Medulla oblongata (tissue), 1 donor: ENCODE measurements around the gene GATA2.

ENCODE experiments used
- DNase-seq: peaks from one replicate; pipeline ENCODE4 v3.0.0-alpha.2; 2015; ENCODE audit errors: extremely low spot score

The GATA2 gene

DNA sequence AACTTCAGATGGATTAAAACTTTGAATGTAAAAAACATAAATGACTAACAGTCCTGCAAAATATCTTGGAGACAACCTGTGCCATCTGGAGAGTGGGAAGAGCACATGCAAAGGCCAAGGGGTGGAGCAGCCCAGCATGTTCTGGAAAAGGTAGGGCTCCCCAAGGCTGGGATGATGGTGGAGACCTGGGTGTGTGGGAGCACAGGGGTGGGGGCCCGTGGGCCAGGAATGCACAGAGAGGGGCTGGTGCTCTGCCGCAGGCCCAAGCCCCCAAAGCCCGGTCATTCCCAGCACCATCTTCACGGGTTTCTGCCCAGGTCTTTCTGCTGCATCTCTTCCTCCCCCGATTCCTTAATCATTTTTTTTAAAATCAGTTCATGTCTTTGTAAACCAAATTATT lies 9.7 kb upstream of the GATA2 start:
- no peak for DNase-seq

DNA sequence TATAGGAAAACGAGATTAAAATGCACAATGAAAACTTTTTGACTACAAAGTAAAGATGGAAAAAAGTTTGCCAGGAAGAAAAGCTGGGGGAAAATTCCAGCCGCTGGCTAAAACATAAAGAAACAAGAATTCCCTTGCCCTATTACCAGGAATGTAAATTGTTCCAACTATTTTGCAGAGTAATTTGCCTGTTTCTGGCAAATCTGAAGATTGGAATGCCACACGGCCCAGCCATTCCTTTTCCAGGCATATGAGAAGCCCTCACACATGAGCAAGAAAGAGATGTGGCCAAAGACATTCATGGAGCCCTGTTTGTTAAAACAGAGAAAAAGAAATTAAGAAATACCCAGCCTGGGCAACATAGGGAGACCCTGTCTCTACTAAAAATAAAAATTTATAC lies 8.4 kb upstream of the GATA2 start:
- no peak for DNase-seq

DNA sequence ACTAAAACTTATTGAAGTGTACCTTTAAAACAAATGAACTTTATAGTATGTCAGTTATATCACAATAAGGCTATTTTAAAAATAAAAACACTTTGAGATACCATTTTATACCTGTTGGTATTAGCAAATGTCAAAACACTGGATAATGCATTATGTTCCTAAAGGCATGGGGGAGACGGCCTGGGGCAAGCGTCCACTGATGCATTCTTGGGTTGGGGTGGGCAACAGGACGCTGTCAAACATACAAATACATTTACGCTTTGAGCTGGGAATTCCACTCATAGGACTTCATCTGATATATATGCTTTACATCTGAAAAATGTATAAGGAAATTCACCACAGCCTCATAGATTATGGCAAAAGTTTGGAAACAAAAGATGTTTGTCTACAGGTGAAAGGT lies 7.6 kb upstream of the GATA2 start:
- no peak for DNase-seq

DNA sequence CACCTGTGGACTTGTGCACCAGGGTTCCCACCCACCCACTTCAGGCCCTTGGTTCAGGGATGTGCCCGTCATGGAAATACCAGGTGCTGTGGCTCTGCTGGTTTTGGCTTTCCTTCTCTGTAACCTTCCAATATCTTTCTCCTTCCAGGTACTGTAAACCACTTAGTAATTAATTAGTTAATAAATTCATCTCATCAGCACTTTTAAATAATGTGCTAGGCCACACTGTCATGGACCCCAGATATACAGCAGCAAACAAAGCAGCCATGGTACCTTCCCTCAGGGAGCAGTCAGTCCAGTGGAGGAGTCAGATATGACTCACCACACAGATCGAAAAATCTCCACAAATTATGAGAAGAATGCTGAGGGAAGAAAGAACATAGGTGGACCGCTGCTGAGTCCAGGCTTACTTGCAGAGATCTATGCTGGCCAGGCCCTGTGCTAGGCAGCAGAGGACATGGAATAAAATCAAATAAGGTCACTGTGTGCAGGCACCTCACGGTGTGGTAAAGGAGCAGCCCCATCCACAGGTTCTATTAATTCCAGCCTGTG lies 6.8 kb upstream of the GATA2 start:
- no peak for DNase-seq

DNA sequence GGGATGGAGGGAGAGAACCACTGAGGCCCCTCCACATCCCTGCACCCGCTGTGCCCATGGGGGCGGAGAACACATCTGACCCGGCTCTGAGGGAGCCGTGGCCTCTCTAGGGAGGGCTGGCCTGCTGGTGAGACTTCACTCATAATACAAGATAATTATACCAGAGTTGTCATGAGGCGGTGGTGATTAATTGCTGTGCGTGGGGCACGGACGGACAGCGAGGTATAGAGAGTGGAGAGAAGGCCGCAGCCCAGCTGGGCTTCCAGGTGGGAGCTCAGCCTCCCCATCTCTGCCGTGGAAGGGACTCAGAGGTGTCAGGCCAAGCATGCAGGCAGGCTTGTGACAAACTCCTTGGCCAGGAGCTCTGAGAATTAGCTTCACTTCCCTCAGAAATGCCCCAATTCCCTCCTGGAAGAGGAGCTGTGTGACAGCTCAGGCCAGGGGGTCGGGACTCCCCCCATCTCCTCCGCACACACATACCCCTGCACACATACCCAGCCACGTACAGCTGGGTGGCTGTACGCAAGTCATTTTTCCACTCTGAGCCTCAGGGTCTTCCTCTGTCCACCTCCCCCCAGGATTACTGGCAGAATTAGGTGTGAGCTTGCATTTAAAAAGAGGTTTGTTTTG lies 6.0 kb upstream of the GATA2 start:
- DNase-seq, result no peak

DNA sequence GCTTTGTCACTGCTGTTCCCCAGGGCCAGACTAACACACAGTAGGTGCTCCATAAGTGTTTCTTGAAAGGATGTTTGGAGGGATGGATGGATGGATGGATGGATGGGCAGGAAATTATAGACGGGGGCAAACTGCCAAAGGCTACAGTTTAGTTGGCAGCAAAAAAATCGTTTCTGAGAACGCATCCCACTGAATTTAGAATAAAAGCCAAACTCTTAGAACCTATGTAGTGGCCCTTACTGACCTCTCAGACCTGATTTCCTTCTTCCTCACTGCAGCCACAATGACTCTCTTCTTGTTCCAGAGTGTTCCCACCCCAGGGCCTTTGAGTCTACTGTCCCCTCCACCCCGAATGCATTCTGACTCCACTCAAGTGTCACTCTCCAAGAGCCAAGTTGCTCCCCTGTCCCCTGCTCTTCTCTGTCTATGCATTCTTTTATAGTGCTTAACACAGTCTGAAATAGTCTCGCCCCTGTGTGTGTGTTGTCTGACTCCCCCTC lies 5.2 kb upstream of the GATA2 start:
- DNase-seq, result no peak

DNA sequence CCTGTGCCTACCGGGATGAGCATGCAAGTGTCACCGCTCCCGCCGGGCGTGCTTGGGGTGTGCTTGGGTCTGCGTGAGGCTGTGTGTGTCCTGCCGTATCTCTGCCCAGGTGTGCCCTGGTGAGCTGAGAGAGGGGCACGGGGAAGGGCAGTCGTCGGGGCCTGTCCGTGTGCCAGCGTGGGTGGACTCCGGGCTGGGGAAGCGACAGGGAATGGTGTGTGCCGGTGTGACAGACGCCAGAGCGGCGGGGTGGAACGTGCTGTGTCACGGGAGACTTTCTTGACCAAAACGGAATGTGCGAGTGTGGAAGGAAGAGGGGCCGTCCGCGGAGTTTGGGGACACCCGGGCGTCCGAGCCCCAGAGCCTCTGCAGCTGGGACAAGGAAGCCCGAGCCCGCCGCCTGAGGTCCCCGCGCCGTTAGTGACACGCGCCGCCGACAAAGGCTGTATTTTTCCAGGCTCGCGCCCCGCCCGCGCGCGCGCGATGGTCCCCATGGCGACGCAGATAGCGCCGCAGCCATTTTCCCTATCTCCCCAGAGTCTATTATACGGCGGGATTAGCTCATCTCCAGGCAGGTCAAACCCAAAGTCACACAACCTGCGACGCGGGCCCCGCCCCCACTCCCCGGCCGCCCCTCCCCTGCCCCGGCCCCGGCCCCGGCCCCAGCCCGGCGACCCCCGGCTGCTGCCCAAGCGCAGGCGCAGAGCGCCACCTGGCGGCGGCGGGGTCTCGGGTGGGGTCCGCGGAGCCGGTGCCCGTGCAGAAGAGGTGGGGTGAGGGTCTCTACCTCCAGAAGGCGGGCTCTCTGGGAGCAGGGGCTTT lies 4.5 kb upstream of the GATA2 start:
- peak; percentile 67 for DNase-seq

DNA sequence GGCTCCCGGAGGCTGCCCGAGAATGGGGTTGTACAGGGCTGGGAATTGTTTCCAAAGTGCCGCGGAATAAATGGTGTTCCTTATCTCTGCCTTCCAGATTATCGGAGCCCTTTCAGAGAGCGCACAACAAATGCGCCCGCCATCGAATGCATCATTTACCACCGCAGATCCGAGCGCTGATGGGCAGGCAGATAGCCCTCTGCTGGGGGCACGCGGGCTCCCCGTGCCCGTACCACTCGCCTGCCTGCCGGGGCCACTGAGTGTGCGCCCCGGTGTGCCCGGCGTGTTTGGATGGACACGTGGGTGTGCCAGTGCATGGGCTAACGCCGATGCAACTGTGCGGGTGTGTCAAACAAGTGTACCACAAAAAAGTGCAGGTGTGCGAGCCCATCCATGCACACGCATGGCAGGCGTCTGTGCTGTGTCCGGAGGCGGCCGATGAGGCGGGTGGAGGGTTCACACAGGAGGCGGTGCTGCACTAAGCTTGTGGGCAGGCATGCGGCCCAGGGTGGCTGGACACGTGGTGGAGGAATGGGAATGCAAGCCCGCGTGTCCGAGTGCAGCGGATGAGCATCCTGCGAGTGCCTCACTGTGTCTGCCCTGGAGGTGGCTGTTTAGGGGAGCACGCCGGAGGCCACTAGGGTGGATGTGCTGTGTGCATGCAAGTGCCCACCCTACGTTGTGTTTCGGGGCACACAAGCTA lies 3.8 kb upstream of the GATA2 start:
- peak; percentile 9 for DNase-seq

DNA sequence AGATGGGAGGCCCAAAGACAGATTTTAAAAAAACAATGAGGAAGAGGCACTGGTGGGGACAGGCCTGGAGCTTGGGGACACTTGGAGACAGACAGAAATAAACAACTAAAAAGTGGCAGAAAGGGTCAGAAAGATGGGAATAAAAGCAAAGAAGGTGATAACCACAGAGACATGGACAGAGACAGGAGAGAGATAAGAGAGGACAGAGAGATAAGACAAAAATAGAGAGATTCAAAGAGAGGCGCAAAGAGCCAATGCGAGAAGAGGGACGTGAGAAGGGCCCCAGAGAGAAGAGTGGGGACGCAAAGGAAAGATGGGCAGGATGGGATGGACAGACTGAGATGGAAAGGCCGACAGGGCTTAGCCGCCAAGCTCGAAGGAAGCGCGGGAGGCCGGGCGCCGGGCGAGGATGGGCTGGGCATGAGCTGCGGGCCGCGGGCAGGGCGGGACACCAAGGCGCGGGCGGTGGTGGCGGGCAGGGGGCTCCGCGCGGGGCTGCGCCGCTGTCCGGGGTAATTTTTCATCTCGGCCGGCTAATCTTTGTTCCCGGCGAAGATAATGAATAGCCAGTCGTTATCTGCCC lies 3.1 kb upstream of the GATA2 start:
- DNase-seq, result no peak

DNA sequence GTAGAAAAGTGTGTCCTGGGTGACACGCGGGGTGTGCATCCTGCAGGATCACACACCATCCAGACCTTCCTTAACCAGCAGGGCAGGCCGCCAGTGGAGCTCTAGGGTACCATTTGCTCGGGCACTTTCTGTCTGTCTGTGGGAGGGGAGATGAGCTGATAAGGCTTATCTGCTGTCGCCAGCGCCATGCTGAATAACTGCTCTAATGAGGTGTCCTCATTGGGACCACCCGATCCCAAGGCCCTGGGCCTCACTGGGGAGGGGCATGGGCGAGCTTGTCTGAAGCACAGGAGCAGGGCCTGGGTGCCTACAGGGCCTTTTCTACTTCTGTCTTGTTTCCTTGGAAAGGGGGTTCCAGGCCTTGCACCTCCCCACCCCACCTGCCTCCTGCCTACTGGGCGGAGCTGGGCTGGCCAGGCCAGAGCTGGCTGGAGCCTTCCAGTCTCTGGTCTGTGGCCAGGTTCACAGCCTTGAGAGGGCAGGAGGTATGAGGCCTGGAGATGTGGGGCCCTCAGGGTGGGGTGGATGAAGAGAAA lies 2.5 kb upstream of the GATA2 start:
- no peak for DNase-seq

DNA sequence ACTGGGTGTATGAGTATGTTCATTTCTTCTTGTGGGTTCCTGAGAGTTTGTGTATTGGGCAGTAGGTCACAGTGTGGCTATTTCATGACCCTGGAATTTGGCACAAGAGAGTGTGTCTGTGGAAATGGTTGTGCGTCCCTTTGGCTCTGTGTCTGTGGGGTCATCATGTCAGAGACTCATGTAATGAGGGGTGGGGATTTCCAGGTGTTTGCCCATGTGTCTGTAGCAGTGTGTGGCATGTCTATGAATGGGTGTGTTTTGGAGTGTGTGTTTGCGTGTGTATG lies 1.3 kb upstream of the GATA2 start:
- DNase-seq, result no peak

DNA sequence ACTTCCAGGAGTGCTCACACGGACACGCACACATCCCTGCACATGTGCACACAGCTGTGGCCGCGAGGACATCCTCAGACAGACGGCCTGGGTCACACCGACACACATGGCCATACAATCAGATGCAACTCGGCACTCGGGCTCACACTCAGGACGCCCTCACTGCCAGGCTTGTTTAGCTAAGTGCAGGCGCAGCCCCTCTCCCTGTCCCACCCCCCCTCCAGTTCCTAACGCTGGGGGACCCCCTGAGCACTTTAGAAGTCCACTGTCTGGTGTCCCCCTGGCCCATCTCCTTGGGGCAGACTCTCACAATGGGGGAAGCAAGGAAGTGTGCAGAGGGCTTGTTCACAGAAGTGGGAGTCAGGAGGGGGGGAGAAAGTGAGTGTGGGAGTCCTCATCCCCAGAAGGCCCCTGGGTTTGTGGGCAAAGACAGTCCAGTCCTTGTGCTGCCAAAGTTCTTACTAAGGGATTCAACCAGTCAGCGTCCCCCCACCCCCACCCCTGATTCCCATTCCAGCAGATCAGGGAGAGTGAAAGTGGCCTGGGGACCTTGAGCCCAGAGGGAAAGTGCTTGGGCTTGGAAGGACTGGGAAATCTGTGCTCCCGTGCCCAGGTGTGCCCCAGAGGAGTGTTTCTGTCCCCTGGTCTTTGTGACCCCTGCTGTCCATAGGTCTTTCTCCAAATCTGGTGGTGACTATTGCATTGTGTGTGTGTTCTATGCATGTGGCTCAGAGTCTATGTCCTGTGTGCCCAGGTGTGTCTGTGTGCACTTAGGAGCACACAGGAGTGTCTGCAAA lies 767 bp upstream of the GATA2 start:
- DNase-seq, result no peak

DNA sequence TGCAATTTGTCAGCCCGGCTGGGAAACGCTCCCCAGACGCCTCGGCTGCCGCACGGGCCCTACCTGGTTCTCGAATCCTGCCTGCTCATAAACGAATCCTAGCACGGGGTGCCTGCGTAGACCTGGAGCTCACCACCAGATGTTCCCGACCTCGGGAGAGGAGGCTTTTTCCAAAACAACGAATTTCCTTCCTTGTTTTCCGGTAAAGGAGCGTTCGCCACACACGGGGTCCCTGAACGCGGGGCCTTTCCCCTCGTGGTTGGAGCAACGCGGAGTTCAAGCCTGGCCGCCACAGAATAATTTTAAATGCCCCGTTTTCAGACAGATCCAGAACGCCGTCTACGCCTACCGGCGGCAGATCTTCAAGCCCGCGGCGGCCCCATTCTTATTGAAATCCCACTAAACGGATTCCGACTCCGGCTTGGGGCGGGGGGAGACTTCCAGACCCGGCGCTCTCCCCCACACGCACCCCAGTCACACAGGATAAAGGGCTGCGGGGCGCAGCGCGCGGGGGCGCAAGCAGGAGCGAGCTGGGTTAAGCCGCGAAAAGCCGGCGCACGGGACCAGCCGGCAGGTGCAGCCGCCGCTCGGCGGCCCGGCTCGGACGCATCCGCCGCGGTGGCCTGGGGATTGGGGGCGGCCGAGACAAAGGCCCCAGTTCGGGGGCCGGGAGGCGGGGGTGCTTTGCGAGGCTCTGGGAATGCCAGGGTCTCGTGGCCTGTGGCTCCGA lies 895 bp downstream of the GATA2 start:
- DNase-seq, result no peak

DNA sequence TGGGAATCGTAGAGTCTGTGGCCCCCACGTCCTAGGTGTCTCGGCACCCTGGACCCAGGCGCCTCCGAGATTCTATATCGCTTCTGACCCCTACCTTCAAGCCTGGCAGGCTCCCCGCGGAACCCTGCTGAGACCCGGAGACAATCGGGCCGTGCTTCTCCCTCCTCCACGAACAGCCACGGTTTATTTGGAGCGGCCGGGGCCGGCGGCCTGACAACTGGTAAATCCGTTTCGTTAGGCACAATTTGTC lies 1.4 kb downstream of the GATA2 start:
- no peak for DNase-seq

DNA sequence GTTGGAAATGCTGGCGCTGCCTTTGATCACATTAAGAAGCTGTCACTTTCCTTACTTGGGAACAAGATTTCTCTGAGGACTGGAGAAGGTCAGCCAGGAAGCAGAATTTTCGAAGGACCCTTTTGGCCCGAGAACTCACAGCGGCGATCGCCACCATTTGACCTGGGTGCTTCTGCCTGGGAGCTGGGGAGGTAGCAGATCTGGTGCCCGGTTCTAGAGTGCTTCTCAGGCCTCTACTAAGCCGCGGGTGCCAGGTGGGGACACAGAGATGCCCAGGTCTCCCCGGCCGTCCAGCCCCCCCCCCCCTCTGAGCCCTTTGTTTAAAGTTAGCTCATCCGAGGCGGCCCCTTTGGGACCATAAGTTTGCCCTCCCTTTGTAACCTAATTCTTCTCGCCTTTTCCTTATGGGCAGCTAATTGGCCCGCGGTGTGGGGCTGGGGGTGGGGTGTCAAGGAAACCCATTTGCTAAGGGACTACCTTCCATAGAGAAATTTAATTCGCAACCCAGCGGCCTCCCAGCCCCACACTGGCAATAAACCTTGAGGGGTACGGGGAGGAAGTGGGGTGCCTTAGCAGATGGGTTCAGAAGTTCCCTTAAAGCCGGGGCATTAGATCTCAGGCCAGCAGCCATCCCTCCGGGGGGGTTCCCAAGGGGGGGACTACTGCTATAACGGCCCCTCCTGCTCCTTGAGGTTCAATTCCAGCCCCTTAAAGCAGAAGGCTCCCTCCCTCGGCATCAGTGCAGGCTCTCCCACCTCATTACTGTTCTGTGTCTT lies 1.9 kb downstream of the GATA2 start:
- DNase-seq, result no peak

DNA sequence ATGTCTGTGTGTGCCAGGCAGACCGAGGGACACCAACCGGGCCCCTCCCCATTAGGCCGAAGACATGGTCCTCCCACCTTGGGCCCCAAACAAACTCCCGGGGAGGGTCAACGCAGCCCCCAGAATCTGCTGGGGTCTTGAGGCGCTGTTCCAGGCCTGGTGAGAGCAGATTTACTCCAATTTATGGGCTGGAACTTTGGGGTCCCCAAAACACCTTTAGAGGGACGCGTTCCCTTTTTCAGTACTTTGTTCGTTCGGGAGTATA lies 2.4 kb downstream of the GATA2 start:
- no peak for DNase-seq

DNA sequence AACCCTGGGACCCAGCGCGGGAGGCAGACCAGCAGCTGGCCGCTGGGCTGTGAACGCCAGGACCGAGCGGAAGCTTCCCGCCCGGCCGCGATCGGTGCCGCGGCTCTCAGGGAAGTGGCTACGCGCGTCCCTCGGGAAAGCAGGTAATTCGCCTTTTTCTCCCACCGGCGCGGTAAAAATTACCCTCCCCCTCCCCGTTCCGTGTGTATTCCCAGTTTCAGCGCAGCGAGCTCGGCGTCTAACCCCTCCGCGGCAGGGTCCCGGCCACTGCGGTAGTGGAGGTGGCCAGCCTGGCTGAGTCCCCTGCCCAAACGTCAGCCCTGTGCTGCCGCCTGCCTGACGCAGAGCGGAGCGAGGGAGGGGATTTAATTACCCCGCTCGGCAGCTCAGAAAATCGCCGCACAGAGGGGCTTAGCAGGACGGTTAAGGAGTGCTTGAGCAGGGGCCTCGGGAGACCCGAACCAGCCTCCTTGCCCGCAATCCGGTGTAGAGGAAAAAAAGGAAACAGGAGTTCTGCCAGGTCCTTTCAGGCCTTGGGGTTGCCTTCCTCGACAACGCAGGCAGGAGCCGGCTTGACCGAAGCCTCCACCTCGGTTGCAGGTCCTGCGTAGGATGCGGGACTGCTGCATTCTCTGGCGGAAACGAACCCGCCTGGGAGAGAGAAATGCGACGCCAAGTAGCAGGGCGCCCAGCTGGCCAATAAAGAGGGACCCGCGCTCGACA lies 2.9 kb downstream of the GATA2 start:
- DNase-seq, result no peak

DNA sequence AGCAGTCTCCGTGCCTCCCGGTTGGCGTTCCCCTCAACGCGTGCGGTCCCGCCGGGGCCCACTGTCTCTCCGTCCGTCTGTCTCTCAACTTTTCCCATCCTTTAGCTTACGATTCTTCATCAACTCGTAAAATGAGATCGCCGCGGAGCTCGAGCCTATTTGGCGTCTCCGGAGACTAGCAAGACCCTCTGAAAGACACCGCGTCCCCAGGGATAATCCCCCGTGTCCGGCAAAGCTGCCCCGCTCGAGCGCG lies 3.4 kb downstream of the GATA2 start:
- no peak for DNase-seq

DNA sequence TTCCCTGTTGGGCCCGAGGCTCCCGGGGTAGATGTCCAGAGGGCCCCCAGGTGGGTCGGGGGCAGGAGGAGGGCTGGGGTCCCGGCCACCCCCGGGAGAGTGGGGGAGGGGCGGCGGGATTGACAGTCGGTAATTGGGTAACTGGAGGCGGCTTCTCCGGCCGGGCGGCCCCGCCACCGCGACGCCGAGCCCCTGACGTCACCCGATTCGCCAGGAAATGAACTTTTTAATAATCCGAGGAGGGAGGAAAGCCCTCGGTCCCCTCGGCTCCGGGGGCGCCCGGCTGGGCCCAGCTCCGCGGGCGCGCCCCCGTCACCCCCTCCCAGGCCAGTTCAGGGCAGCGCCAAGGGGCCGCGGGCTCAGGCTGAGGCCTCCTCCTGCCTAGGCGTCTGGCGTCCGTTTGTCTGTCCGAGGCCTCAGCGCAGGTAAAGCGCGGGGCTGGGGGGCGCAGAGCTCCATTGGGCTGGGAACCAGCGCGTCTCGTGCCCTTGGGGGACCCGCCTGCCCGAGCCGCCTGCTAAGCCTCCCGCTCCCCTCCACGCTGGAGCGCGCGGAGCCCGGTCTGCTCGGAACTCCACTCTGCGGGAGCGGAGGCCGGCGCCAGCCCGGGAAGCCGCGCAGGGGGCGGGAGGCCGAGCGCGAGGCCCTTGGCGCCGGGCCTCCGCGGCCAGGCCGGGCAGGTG lies 3.9 kb downstream of the GATA2 start:
- no peak for DNase-seq

DNA sequence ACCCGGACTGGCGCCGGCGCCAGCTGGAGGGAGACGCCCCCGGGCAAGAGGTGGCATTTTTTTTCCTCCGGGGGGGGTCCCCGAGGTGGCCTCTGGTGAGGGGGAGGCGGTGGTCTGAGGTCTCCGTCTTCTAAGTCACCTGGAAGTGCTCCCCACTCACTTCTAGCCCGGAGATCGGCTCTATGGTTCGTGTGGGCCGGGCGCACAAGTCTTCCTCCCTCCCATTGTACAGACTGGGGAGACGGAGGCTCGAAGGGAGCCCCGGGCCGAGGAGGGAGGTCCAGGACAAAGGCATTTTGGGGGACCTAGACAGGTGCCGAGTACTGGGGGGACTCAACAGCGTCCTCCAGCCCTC lies 4.4 kb downstream of the GATA2 start:
- no peak for DNase-seq
